GM12891 (cell line): ENCODE measurements around the gene SETD7.

ENCODE experiments used
- POLR2A ChIP-seq: IDR thresholded peaks from 2 replicates; pipeline ENCODE4 v1.6.1; 2011; ENCODE audit warnings: low read depth, low read length, control low read depth
- SPI1 ChIP-seq: IDR thresholded peaks from 2 replicates; pipeline ENCODE4 v1.6.1; 2011; ENCODE audit warnings: low read depth, low read length, control low read depth

GRCh38 chr4:139481465-139481864 is 74.6 kb downstream of the SETD7 start:
- TF ChIP-seq POLR2A (no peak), SPI1 (no peak)
